ENCODE results near the gene ZSWIM8.
A peak's percentile ranks its signal among the peaks of the same experiment; 100 is the strongest.
"Not testable (repeated sequence)": the region's sequence is repeated elsewhere in the genome, so short reads cannot be mapped to it uniquely, and the experiment has no call there.

The ZSWIM8 gene

DNA sequence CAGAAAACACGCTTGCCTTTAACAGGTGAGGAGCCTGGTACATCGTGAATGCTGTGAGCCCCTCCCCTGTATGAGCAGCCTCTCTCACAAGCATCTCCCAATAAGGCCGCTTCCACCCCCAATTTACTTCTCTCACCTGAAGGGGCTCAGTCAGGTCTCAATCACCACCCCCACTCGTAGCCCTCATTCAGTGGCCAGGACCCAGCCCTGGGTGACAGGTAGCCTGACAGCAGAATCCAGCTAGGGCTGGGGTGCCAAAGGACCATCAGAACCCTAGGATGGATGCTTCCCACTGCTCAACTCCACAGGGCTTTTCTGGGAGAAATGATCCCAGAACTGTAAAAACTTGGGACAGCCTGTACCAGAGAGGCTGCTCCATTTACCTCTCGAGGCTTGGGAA lies 32.4 kb downstream of the ZSWIM8 start:
- no peak for DNase-seq

DNA sequence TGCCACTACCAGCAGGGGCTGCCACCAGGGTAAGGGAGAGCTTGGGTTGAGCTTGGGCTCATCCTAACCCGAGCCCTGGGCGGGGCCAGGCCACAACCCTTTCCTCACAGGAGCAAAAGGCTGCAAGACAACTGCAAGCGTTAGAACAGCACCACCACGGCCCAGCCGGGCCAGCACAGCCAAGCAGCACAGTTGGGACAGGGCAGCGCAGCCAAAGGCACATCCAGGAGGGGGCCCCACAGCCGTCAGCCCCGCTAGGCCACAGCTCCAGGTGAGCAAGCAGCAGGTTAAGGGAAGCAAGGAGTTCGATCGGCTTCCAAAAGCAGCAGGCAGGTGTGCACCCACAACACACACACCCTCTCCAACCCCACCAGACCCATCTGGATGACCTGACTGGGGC lies 33.0 kb downstream of the ZSWIM8 start:
- DNase-seq: no peak

DNA sequence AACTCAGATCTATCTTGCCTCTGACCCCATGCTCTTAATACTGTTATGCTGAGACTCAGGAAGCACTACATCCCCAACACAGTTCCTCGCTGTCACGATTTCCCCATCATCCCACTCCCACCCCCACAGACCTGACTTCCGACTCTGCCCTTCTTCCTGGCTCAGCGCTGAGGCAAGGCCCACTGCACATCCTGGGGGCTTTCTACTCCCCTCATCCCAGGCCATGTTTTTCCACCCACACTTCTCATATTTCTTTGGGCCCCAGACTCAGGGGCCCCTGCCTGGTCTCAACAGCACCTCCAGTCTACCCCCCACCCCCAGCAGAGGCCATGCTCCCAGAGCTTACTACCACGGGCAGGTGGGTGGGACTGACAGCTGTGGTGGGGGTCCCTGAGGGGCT lies 33.7 kb downstream of the ZSWIM8 start:
- DNase-seq: no peak

DNA sequence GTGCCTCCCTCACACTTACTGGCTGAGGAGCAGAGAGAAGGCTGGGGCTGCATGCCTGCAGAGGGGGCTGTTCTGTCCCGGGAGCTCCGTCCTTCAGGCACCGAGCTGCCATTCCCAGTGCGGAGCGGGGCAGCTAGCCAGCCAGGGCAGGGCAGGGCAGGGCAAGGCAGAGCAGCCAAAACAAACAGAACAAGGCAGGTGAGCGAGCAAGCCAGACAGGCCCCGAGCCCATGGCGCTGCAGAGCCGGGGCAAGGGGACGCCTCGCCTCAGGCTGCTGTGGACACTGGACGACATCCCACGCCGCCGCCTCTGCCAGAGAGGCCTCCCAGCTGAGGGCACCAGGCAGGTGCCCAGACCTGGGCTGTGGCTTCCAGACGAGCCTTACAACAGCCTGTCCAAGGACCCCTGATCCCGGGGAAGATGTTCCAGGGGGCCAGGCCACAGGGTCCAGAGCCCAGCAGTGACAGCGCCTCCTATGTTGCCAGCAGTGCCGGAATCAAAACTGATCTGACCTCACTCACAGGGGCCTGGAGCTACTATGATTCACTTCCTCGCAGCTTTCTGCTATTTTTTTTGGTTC lies 34.2 kb downstream of the ZSWIM8 start:
- DNase-seq: no peak

DNA sequence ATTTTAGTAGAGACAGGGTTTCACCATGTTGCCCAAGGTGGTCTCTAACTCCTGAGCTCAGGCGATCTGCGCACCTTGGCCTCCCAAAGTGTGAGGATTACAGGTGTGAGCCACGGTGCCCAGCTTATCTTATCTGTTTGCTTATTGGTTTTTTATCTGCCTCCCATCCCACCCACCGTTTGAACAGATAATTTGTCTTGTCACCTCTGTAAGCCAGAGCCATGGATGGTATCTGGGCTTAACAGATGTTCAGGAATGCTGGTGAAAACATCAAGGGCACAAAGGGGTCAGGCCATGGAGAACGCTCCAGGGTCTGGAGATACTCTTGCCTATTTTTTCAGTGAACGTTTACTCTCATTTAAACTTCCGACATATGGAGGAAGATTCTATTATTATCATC lies 38.0 kb downstream of the ZSWIM8 start:
- DNase-seq: no peak

DNA sequence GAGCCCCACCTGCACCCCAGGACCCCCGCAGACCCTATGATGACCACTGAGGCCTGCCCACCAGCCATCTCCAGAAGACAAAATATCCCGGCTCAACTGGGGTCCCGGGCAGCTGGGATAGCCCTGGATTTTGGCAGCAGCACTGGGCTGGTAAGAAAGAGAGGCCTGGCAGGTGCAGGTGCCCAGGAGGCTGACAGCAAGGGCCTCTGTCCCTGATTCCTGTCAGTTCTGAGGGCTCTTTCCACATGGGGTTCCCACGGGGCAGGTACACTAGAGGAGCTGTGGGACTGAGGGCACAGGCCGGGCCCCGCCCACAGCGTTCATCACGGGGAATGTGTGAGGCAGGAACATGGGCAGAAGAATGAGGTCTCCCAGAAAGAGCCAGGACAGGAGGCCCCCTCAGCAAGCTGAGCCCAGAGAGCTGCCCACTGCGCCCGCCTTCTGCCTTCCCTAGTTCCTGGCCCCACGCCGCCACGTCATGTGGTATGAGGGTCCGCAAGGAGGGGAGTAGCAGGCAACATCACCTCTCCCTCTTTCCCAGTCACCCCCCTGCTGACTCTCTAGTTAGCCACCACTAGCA lies 38.8 kb downstream of the ZSWIM8 start:
- DNase-seq: no peak

DNA sequence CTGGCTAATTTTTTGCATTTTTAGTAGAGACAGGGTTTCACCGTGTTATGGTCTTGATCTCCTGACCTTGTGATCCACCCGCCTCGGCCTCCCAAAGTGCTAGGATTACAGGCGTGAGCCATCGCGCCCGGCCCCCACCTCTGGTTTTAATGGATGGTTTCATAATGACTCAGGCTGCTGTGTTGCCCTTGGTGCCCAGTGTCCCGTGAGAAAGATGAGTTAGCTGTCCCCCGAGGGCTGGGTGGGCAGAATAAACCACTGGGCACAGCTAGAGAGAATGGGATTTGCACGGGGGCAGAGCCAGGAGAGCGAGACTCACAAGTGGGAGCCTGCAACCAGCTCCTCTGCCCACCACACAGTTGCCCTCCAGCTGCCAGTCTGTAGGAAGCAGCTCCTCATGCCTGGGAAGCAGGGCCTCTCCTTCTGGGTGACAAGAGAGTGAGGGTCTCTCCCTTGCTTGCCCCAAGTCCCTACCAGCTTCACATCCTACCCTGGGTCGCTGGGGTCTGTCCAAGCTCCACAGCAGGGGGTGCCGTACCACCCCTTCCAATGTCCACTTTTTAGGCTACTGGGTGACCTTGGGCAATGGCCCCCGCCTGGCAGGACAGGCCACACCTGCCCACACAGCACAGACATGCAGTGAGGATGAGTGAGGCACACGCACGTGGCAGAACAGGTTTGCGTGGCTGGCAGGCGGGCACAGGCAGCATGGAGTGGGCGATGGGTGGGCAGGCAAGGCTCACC lies 42.1 kb downstream of the ZSWIM8 start:
- DNase-seq: peak; percentile 88

DNA sequence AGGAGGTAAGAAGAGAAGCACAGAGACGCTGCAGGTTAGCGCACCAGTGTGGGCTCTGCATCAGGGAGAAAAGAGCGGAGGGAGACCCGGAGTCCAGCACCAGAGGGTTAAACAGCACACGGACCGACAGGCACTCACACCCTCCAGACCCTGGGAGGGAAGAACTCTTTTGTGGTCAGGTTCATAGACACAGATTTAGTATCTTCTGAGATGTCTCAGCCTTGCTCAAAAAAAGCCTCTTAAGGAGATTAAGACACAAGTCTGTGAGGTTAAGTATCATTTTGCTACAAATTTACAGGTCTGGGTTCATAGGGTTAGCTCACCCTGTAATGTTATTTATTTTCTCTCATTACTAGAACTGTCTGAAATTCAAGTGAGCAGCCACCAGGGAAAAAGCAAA lies 42.8 kb downstream of the ZSWIM8 start:
- no peak for DNase-seq

DNA sequence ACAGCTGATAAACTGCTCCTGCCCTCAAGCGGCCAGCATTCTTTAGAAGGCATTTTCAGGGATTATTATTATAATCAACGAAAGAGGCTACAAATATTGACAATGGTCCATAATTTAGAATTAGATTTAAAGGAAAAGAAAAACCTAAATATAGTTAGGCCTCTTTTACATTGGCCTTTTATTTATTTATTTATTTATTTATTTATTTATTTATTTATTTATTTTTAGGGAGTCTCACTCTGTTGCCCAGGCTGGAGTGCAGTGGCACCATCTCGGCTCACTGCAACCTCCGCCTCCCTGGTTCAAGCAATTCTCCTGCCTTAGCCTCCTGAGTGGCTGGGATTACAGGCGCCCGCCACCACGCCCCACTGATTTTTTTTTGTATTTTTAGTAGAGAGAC lies 43.7 kb downstream of the ZSWIM8 start:
- not testable (repeated sequence) for DNase-seq

DNA sequence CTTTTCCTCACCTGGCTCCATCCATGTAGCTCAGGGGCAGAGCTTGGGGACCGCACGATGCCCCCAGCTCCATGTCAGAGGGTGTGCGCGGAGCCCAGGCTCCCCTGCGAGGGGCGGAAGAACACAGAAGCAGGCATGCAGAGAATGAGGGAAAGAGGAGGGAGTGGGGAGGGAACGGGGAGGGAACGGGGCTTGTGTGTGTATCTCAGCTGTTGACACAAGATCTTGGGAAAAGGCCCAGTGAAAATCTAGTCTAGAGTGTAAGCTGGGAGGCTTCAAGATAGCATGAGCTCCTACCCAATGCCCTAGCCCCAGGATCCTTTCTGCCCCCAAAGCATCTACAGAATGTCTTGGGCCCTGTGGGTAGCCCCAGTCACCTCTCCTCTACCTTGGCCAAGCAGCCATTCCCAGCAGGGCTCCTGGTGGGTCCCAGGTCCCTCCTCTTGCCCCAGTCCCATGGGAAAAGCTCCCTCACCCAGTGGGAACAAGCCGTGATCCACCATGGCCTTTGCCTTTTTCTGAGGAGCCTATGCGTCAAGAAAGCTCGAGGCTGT lies 51.1 kb downstream of the ZSWIM8 start:
- no peak for DNase-seq

DNA sequence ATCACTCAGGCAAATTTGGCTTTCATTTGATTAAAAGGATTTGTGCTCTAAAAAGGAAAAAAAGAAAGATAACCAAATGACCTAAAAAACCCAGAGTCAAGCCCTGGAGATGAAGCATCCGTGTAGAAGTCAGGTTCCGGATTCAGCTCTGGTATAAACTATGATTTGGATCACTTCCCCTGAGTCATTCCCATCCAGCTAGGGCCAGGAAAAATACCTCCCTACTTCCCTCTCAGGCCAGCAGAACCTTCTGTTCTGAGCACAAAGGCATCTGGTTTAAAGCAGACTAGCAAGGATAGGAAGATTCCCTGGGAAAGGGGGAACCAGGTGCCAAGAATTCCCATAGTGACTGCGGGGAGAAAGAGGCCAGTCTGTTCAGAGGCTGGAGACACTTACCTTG lies 51.7 kb downstream of the ZSWIM8 start:
- no peak for DNase-seq

DNA sequence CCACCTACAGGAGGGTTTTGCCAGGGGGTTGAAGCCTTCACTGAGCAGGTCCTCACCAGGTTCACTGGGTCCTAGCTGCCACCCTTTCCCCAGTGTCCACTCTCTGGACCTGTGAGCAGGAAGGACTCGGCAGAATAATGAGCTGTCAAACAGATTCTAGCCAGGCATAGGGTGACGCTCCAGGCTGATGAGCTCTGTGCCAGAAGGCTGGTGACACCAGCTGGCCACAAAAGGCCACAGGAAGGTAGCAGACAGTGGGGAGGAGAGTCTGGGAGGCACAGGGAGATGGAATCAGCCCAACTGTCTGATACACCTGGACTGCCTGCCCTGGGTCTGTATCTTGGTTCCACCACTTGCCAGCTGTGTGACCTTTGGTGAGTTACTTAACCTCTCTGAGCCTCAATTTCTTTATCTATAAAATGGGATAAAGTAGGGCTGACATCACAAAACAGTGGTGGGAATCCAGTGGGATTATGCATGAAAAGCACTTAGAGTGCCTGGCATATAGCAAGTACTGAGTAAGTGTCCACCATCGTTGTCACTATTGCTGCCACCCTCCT lies 52.7 kb downstream of the ZSWIM8 start:
- no peak for DNase-seq

DNA sequence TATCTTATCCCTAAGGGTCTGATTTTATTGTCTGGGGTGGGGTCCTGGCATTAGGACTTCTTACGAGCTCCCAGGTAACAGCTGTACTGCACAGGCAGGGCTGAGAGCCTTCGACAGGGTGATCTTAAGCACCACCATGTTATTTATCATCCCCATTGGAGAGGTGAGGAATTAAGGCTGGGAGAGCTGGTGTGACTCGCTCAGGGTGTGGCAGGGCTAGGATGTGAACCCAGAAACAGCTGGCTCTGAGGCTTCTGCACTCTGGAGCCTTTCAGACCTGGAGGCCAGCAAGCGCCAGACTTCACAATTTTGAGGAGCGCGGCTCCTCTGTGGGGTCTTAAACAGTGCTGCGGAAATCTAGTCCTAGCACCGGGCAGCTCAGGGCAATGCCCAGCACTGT lies 53.4 kb downstream of the ZSWIM8 start:
- DNase-seq: no peak

DNA sequence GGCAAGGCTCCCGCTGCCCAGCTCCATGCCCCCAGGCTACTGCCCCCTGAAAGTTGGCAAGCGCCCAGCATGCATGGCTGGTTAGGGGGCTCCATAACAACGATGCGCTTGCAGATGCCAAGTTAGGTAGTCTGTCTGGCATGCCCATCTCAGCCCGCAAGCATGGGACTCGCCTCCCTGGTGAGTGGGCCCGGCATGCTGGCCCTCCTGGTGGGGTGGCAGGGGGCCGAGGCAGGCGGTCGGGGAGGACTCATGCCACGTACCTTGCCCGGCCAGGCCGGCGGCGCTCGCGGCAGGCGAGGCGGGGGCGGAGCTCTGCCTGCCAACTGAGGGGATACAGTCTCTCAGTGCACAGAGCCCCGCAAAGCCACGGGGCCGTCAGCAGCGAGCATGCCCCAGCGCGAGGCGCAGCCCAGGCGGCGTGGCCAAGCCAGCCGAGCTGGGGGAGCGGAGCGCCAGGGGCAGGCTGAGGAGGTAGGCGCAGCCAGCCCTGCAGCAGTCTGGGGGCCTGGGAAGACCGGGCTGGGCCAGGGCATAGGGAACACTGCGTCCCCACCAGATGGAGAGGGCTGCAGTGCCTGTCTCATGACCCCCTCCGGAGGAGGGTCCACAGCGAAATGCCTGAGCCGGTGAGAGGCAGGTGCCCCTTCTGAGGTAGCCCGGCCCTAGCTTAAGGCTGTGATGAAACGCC lies 54.0 kb downstream of the ZSWIM8 start:
- no peak for DNase-seq

DNA sequence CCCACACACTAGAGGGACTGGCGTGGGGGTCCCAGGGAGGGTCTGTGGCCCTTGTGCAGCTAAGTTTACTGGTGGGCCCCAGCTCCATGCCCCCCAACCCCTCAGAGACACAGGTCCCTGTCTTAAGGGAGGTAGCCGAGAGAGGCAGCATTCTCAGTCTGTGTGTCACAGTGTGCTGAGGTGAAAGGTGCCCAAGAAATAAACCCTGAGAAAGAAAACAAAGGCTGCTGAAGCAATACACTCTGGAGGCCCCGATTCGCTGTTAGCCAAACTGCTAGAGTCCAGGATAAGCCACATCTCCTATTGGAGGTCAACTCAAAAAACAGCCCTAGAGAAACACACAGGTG lies 54.6 kb downstream of the ZSWIM8 start:
- DNase-seq: no peak

DNA sequence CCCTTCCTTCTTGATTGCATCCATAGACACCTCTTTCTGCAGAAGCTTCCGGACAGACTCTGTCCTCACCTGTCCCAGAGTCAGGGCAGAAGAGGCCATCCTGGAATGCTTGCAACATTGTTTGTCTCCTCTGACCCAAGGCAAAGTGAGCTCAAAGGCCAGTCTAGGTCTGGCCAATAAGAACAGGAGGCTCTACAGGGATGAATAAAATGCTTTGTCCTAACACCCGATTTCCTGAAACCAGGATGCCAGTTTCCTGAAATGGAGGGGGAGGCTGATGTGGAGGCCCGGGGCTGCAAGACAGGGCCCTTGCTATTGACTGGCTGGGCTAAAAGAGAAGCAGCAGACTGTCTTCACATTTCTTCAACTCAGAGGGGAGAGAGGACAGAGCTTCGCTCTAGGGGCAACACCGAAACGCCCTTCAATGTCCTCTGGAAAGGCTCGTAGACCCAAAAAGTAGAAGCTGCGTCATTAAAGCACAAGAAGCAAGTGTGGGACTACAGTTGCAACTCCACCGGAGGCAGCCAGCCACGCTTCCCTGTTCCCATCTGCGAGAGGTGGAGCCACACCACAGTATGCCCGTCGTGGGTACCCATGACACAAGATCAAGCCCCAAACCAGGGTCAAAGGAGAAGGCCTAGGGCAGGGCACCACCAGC lies 55.1 kb downstream of the ZSWIM8 start:
- DNase-seq: no peak

DNA sequence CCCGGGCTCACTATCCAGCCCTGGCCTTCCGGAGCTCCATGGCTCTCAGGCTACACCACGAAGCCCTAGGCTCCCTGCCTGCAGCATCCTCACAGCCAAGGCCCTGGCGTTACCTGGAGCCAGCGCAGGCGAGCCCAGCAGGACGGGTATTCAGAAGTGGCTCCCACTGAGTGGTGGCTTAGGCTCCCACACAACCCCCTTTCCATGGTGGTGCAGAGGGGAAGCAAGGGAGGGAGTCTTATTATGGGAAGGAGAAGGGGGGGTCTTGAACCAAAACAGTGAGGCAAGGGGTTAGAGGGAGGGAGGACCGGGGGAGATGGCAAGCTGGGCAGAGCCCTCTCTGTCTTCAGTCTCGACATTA lies 55.6 kb downstream of the ZSWIM8 start:
- DNase-seq: no peak

DNA sequence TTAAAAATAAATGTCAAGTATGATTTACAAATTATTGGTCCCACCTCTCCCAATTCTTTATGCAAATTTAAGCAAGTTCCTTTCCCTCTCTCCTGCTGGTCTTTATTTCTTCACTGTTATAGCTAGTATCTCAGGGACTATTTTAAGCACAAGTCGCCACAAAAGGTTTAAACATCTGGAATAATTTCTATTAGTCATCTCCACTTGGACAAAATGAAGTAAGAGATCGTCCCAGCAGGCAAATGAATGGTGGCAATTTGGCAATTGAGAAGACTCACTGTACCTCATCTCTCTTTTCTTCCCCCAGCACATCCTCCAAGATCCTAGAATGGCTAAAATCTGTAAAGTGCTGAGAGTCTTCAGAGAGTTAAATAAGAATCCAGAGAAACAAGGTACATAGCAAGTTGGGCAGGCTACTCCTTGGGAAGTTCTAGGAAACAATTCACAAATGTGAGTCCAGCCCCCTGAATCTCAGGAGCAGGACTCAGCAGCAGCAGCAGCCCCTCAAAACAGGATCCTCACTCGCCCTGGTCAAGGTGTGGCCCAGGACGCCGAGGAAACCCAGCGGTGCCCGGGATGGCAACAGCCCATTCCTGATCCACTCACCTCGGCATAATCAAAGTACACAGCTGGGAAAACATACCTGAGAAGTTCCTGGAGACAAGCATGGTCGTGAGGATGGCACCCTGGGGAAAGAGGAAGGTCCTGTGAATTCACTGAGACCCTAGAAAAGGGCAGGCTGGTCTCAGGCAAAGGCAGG lies 56.3 kb downstream of the ZSWIM8 start:
- no peak for DNase-seq

DNA sequence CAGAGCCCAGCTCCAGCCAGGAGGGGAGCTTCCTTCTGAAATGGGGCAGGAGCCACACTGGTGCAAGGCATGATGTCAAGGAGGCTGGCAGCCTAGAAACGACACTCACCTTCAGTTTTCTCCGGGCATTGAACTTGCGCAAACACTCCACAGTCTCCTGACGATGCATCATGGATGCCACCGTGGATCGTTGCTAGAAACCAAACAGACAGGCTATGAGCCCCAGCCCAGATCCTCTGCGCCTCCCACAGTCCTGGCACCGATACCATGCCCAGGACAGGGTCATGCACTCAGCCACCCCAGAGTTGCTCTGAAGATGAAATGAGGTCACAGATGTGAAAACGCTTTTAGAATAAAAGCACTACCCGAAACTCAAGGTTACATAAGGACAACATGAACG lies 56.9 kb downstream of the ZSWIM8 start:
- no peak for DNase-seq

DNA sequence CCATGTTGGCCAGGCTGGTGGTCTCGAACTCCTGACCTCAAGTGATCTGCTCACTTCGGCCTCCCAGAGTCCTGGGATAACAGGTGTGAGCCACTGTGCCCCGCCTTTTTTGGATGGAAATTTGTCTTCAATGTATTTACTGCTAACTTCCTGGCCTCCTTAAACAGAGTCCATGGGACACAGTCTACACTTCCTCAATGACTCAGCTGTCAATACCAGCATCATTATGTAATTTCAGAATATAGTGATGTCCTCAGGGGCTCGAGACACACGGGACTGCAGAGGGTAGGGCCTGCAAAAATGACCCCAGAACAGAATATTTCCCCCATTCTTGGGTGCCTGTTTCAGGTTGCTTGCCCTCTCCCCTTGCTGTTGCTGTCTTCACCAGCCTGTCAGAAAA lies 57.9 kb downstream of the ZSWIM8 start:
- no peak for DNase-seq

DNA sequence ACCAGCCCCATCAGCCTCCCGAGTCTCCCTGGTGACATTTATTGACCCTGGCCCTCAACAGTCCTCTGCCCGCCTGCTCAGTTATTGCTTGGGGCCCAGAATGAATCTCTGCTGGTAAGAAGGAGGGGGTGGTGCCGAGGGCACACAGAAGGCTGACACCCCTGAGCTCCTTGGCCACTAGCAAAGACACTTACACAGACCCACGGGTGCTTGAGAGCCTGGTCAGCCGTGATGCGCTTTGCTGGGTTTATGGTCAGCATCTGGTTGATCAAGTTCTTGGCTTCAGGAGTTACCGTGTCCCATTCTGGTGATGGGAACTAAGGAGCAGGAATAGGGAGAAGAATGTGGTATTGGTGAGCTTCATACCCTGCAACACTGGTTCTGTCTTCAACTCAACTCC lies 61.6 kb downstream of the ZSWIM8 start:
- no peak for DNase-seq

DNA sequence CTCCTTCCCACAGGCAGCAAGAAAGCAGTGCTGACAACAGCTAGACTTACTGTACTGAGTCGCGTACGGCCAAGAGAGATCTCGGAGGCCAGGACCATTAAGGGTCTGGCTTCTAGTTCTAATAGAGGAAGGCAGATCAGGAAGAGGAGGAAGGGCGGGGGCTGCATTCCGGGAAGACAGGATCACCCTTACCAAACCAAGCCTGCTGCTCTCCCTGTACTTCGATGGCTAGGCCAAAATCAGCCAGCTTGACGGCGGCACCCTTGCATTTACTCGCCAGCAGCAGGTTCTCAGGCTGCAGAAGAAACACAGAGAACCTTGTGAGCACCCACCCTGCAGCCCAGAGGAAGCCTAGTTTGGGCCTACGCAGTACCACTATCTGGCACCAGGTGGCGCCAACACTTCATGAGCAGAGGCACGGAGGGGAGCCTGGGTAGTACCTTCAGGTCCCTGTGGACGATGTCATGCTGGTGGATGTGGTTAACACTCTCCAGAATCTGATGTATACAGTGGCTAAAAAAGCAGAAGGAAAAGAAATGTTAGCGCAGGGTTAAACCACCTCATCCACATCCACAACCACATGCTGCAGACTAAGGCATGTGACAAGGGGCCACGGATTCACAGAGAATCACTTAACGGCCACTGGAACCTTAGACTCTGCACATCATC lies 63.5 kb downstream of the ZSWIM8 start:
- peak; percentile 65 for DNase-seq

All from T1000 (cell line).